GM21825 (cell line): Measurements from ENCODE around the gene GATA6.

Experiments
- ATAC-seq: cut with Tn5 transposase; IDR thresholded peaks from one replicate; pipeline ENCODE4 v1.9.1; 2021; ENCODE audit warnings: mild to moderate bottlenecking, moderate library complexity; ENCODE audit not compliant: unreplicated experiment

The GATA6 gene

GRCh38 chr18:22166069-22166950, 3.1 kb upstream of the GATA6 start:
- ATAC-seq, result no peak

GRCh38 chr18:22167091-22167470, 2.3 kb upstream of the GATA6 start:
- ATAC-seq, result no peak

GRCh38 chr18:22167471-22168241, 1.7 kb upstream of the GATA6 start:
- no peak for ATAC-seq

GRCh38 chr18:22168360-22168921, 948 bp upstream of the GATA6 start:
- ATAC-seq, result no peak

- no peak for ATAC-seq
These were observed 566 bp downstream of the GATA6 start for GRCh38 chr18:22169889-22170420.

GRCh38 chr18:22170421-22171257, 1.2 kb downstream of the GATA6 start:
- ATAC-seq, result no peak

- ATAC-seq, result no peak
These were observed 2.1 kb downstream of the GATA6 start for GRCh38 chr18:22171258-22172119.

GRCh38 chr18:22172120-22172582, 2.8 kb downstream of the GATA6 start:
- no peak for ATAC-seq

GRCh38 chr18:22172594-22173049, 3.2 kb downstream of the GATA6 start:
- no peak for ATAC-seq

- no peak for ATAC-seq
These were observed 4.0 kb downstream of the GATA6 start for GRCh38 chr18:22173221-22173927.

- ATAC-seq, result no peak
These were observed 4.5 kb downstream of the GATA6 start for GRCh38 chr18:22173928-22174301.

- ATAC-seq, result no peak
These were observed 5.2 kb downstream of the GATA6 start for GRCh38 chr18:22174341-22175145.

GRCh38 chr18:22175346-22175745, 6.0 kb downstream of the GATA6 start:
- ATAC-seq, result no peak

GRCh38 chr18:22176420-22177326, 7.3 kb downstream of the GATA6 start:
- no peak for ATAC-seq

- ATAC-seq, result no peak
These were observed 8.0 kb downstream of the GATA6 start for GRCh38 chr18:22177327-22177871.

- no peak for ATAC-seq
These were observed 9.8 kb downstream of the GATA6 start for GRCh38 chr18:22179174-22179573.

GRCh38 chr18:22179631-22180030, 10.2 kb downstream of the GATA6 start:
- ATAC-seq, result no peak
